GM23338 (cell line): ENCODE measurements around the gene FDX1. TPM values are rescaled to one million over a fixed set of nuclear protein-coding genes. Genes with fewer than 3 reads are reported as not detected.

Experiments used
- ATAC-seq: fragments of 200-7000 bp; cut with Tn5 transposase; 3 replicates; pipeline ENCODE4 v1.9.1; 2020
- DNase-seq: peaks from one replicate; pipeline ENCODE4 v3.0.0-alpha.2; 2015; ENCODE audit warnings: low spot score
- H2AFZ ChIP-seq: fragments of 200-600 bp; sonication (generic); 2 replicates; pipeline ENCODE4 v1.8.0; 2016; ENCODE audit warnings: antibody characterized with exemption, mild to moderate bottlenecking, moderate library complexity
- H3F3A ChIP-seq: fragments of 200-600 bp; sonication (generic); replicated peaks from 2 replicates; pipeline ENCODE4 v1.8.0; 2017; ENCODE audit warnings: antibody characterized with exemption, mixed run types, low read depth
- H3K27ac ChIP-seq: fragments of 200-600 bp; sonication (generic); 2 replicates; pipeline ENCODE4 v1.6.1; 2016; ENCODE audit warnings: low read depth
- H3K27me3 ChIP-seq: fragments of 200-600 bp; sonication (generic); 2 replicates; pipeline ENCODE4 v1.8.0; 2016; ENCODE audit warnings: mild to moderate bottlenecking, mixed run types, moderate library complexity; ENCODE audit not compliant: insufficient read depth
- H3K36me3 ChIP-seq: fragments of 200-600 bp; sonication (generic); 2 replicates; pipeline ENCODE4 v1.8.0; 2016; ENCODE audit warnings: mild to moderate bottlenecking; ENCODE audit not compliant: insufficient read depth
- H3K4me1 ChIP-seq: fragments of 200-600 bp; sonication (generic); 2 replicates; pipeline ENCODE4 v1.8.0; 2016; ENCODE audit warnings: mild to moderate bottlenecking, moderate library complexity; ENCODE audit not compliant: insufficient read depth
- H3K4me2 ChIP-seq: fragments of 200-600 bp; sonication (generic); 2 replicates; pipeline ENCODE4 v1.7.1; 2017; ENCODE audit warnings: mixed run types
- H3K4me3 ChIP-seq: fragments of 200-600 bp; sonication (generic); 2 replicates; pipeline ENCODE4 v1.6.1; 2016; ENCODE audit warnings: mixed run types
- H3K79me2 ChIP-seq: fragments of 200-600 bp; sonication (generic); replicated peaks from 2 replicates; pipeline ENCODE4 v1.8.0; 2017; ENCODE audit warnings: mild to moderate bottlenecking; ENCODE audit not compliant: insufficient read depth
- H3K9me2 ChIP-seq: fragments of 200-600 bp; sonication (generic); 2 replicates; pipeline ENCODE4 v1.8.0; 2017; ENCODE audit not compliant: insufficient read depth
- H4K20me1 ChIP-seq: fragments of 200-600 bp; sonication (generic); replicated peaks from 2 replicates; pipeline ENCODE4 v1.8.0; 2017; ENCODE audit warnings: mild to moderate bottlenecking; ENCODE audit not compliant: insufficient read depth
- H3K27ac Mint-ChIP-seq: 2 replicates; pipeline ENCODE4 v1.8.0; 2020; ENCODE audit warnings: inconsistent platforms, mild to moderate bottlenecking, moderate library complexity, mixed read lengths
- H3K27me3 Mint-ChIP-seq: 3 replicates; pipeline ENCODE4 v1.8.0; 2022; ENCODE audit warnings: low read depth, mild to moderate bottlenecking, moderate library complexity, mixed read lengths, inconsistent platforms; ENCODE audit not compliant: insufficient read depth, poor library complexity
- H3K36me3 Mint-ChIP-seq: 3 replicates; pipeline ENCODE4 v1.8.0; 2021; ENCODE audit warnings: low read depth, mild to moderate bottlenecking, inconsistent platforms, moderate library complexity, mixed read lengths
- H3K4me1 Mint-ChIP-seq: 3 replicates; pipeline ENCODE4 v1.8.0; 2020; ENCODE audit warnings: mild to moderate bottlenecking, inconsistent platforms, mixed read lengths
- H3K4me3 Mint-ChIP-seq: 3 replicates; pipeline ENCODE4 v1.8.0; 2021; ENCODE audit warnings: moderate library complexity, mild to moderate bottlenecking, inconsistent platforms, mixed read lengths
- H3K9me3 Mint-ChIP-seq: 3 replicates; pipeline ENCODE4 v1.8.0; 2020; ENCODE audit warnings: moderate library complexity, mild to moderate bottlenecking, inconsistent platforms, mixed read lengths
- CREB1 ChIP-seq: fragments of 250-450 bp; sonication (Bioruptor Pico); IDR thresholded peaks from 2 replicates; pipeline ENCODE4 v1.5.0; 2020; ENCODE audit warnings: low read depth, mild to moderate bottlenecking, moderate library complexity
- CTCF ChIP-seq, 2 experiments: fragments of 200-600 bp in 1 of 2; sonication (generic) in 1 of 2; conservative IDR thresholded peaks; 2 replicates each; pipeline versions ENCODE4 v1.5.1 to v1.6.1; 2016 to 2017; ENCODE audit warnings: antibody characterized with exemption in 2 of 2, low read depth in 2 of 2, mild to moderate bottlenecking in 2 of 2, moderate library complexity in 1 of 2
- ETS1 ChIP-seq: IDR thresholded peaks from 2 replicates; pipeline ENCODE4 v1.6.1; 2016; ENCODE audit warnings: antibody characterized with exemption
- EZH2 ChIP-seq: fragments of 200-600 bp; sonication (generic); IDR thresholded peaks from one replicate; pipeline ENCODE4 v1.8.0; 2017; ENCODE audit warnings: antibody characterized with exemption, mild to moderate bottlenecking, low read depth; ENCODE audit not compliant: unreplicated experiment
- EZH2phosphoT487 ChIP-seq: fragments of 200-600 bp; sonication (generic); IDR thresholded peaks from one replicate; pipeline ENCODE4 v1.8.1; 2018; ENCODE audit warnings: antibody characterized with exemption; ENCODE audit not compliant: unreplicated experiment
- POLR2AphosphoS5 ChIP-seq: IDR thresholded peaks from 2 replicates; pipeline ENCODE4 v1.6.1; 2016; ENCODE audit warnings: antibody characterized with exemption, low read depth
- REST ChIP-seq: IDR thresholded peaks from one replicate; pipeline ENCODE4 v1.6.1; 2018; ENCODE audit warnings: antibody characterized with exemption; ENCODE audit not compliant: unreplicated experiment
- STAT1 ChIP-seq: IDR thresholded peaks from one replicate; pipeline ENCODE4 v1.6.1; 2016; ENCODE audit warnings: antibody characterized with exemption; ENCODE audit not compliant: unreplicated experiment
- ZNF114 ChIP-seq: fragments of 250-450 bp; sonication (Bioruptor Pico); IDR thresholded peaks from 2 replicates; pipeline ENCODE4 v1.5.0; 2020; ENCODE audit warnings: mild to moderate bottlenecking, moderate library complexity
- ZNF331 ChIP-seq: fragments of 250-450 bp; sonication (Bioruptor Pico); IDR thresholded peaks from 2 replicates; pipeline ENCODE4 v1.5.0; 2020; ENCODE audit warnings: low read depth, mild to moderate bottlenecking, moderate library complexity
- polyA plus RNA-seq: library from polyadenylated mRNA; unstranded; fragments of >200 nt; fragmentation: Nextera tagmentation; extraction: Ambion mirVana; gene quantifications from 2 replicates; pipeline ENCODE4 v1.2.1, GENCODE V29; 2016
- total RNA-seq: library from RNA; depleted of rRNA; stranded (reverse); fragments of >200 nt; shearing (Covaris generic); gene quantifications from 2 replicates; pipeline ENCODE4 v1.2.3, GENCODE V29; 2014

The FDX1 gene
- total and polyA plus RNA-seq, 2 experiments from 2014 or later: 11.1 to 15.9 TPM

GRCh38 chr11:110389965-110390364 is 39.8 kb upstream of the FDX1 start:
- Histone ChIP-seq H3K4me2 (no peak overlapping the region), H2AFZ (no peak overlapping the region), H3K9me2 (peaks cover 4% of the 10 kb centered on the region; the same call in 1 of the 2 replicates), H3F3A (no peaks in the 10 kb centered on the region), H3K79me2 (no peaks in the 10 kb centered on the region), H3K27ac (no peak overlapping the region), H4K20me1 (no peaks in the 10 kb centered on the region), H3K36me3 (no peaks in the 10 kb centered on the region), H3K4me3 (no peak overlapping the region), H3K27me3 (no peaks in the 10 kb centered on the region), H3K4me1 (no peaks in the 10 kb centered on the region)
- TF ChIP-seq POLR2AphosphoS5 (no peak), ETS1 (no peak), EZH2phosphoT487 (no peak), STAT1 (no peak), ZNF114 (CRISPR knock-in tag) (no peak), ZNF331 (CRISPR knock-in tag) (no peak), REST (no peak), CREB1 (CRISPR knock-in tag) (no peak), EZH2 (no peak), CTCF (conservative IDR thresholded peaks at IDR 0.05; ENCODE audit: low read depth in 2 of 2) (no peak)
- peaks cover 1% of the 10 kb centered on the region for H3K27me3 Mint-ChIP-seq
- H3K4me3 Mint-ChIP-seq: no peak overlapping the region
- DNase-seq (no peak), ATAC-seq (no peak)
- H3K27ac Mint-ChIP-seq: no peak overlapping the region
- peaks cover 19% of the 10 kb centered on the region for H3K36me3 Mint-ChIP-seq
- peaks cover 42% of the 10 kb centered on the region for H3K9me3 Mint-ChIP-seq
- H3K4me1 Mint-ChIP-seq: no peaks in the 10 kb centered on the region

- DNase-seq (no peak), ATAC-seq (no peak)
- Histone ChIP-seq H3K36me3 (no peaks in the 10 kb centered on the region), H3F3A (no peaks in the 10 kb centered on the region), H2AFZ (no peak overlapping the region), H3K4me3 (no peak overlapping the region), H3K27ac (no peak overlapping the region), H3K9me2 (peaks cover 4% of the 10 kb centered on the region; the same call in 1 of the 2 replicates), H3K4me1 (no peaks in the 10 kb centered on the region), H4K20me1 (no peaks in the 10 kb centered on the region), H3K4me2 (no peak overlapping the region), H3K27me3 (no peaks in the 10 kb centered on the region), H3K79me2 (no peaks in the 10 kb centered on the region)
- peaks cover 26% of the 10 kb centered on the region for H3K36me3 Mint-ChIP-seq
- no peak overlapping the region for H3K4me3 Mint-ChIP-seq
- no peaks in the 10 kb centered on the region for H3K4me1 Mint-ChIP-seq
- peaks cover 1% of the 10 kb centered on the region for H3K27me3 Mint-ChIP-seq
- peaks cover 54% of the 10 kb centered on the region for H3K9me3 Mint-ChIP-seq
- H3K27ac Mint-ChIP-seq: no peak overlapping the region
- no peak for TF ChIP-seq CREB1 (CRISPR knock-in tag)
- TF ChIP-seq EZH2: no peak
Measured at GRCh38 chr11:110392056-110392455, 37.7 kb upstream of the FDX1 start.
